ENCODE results near the gene SAE1. TPM values are rescaled to one million over a fixed set of nuclear protein-coding genes. Genes with fewer than 3 reads are reported as not detected.

SAE1 gene
- total RNA-seq, 1 experiment from 2014 or later = 234 TPM

DNA sequence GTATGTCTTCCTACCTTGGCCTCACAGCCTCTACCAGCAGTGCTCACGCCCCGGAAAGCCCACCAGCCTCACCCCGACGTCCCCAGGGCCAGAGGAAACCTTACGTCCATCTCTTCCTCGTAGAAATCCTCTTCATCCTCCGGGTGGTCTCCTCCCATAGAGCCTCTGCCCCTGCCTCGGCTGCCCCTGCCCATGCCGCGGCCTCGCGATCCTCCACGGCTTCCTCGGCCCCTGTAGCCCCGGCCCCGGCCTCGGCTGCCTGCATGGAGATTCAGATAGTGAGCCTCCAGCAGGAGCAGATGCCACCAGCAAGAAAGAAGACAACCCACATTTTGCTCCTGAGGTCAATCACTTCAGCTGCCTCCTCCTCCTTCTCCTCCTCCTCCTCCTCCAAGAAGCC is 44.4 kb upstream of the SAE1 start:
- DNase-seq = no peak
- no peak overlapping the region for H2AK5ac ChIP-seq (ENCODE audit: insufficient read length, low read length)
- no peaks in the 10 kb centered on the region for H3K79me2 ChIP-seq (ENCODE audit: insufficient read depth, low read length)
- H3K4me3 Mint-ChIP-seq = no peak overlapping the region
- no peak overlapping the region for H4K91ac ChIP-seq (ENCODE audit: insufficient read length, low read depth, low read length)
- H4K5ac ChIP-seq (ENCODE audit: insufficient read length, low read depth, low read length) = no peak overlapping the region
- H3K4me2 ChIP-seq (ENCODE audit: insufficient read depth, insufficient read length, low read length) = no peak overlapping the region
- H2AFZ ChIP-seq (ENCODE audit: low read length) = no peak overlapping the region
- H2BK15ac ChIP-seq (ENCODE audit: low read depth, low read length) = no peak overlapping the region
- H3K14ac ChIP-seq (ENCODE audit: insufficient read depth, low read length) = no peak overlapping the region
- H3K36me3 Mint-ChIP-seq (ENCODE audit: insufficient read depth in 1 of 3, low read depth in 3 of 3) = peaks cover 50 to 93% (median 89%) of the 10 kb centered on the region in 3 experiments
- no peak overlapping the region for H3K56ac ChIP-seq (ENCODE audit: insufficient read length, low read depth, low read length)
- no peaks in the 10 kb centered on the region for H3K9me3 Mint-ChIP-seq
- H4K20me1 ChIP-seq (ENCODE audit: control insufficient read depth, insufficient read depth, insufficient read length) = no peaks in the 10 kb centered on the region
- no peak overlapping the region for H2BK20ac ChIP-seq (ENCODE audit: low read depth, low read length, poor library complexity, severe bottlenecking)
- H3K27ac ChIP-seq (ENCODE audit: insufficient read length, low read depth, low read length) = no peak overlapping the region
- peaks cover 8 to 14% of the 10 kb centered on the region in 2 experiments; a peak in 3 of 4 replicates for H3K4me1 Mint-ChIP-seq
- no peak overlapping the region for H2BK120ac ChIP-seq (ENCODE audit: low read depth, low read length, poor library complexity, severe bottlenecking)
- no peaks in the 10 kb centered on the region for H3K27me3 ChIP-seq (ENCODE audit: insufficient read depth, low read length)
- H2BK12ac ChIP-seq (ENCODE audit: insufficient read length, low read depth, low read length) = no peak overlapping the region
- no peak overlapping the region for H3K4ac ChIP-seq (ENCODE audit: low read depth, low read length)
- TF ChIP-seq, protein P1, sequence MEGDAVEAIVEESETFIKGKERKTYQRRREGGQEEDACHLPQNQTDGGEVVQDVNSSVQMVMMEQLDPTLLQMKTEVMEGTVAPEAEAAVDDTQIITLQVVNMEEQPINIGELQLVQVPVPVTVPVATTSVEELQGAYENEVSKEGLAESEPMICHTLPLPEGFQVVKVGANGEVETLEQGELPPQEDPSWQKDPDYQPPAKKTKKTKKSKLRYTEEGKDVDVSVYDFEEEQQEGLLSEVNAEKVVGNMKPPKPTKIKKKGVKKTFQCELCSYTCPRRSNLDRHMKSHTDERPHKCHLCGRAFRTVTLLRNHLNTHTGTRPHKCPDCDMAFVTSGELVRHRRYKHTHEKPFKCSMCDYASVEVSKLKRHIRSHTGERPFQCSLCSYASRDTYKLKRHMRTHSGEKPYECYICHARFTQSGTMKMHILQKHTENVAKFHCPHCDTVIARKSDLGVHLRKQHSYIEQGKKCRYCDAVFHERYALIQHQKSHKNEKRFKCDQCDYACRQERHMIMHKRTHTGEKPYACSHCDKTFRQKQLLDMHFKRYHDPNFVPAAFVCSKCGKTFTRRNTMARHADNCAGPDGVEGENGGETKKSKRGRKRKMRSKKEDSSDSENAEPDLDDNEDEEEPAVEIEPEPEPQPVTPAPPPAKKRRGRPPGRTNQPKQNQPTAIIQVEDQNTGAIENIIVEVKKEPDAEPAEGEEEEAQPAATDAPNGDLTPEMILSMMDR (conservative IDR thresholded peaks at IDR 0.05) = no peak
- H3K23ac ChIP-seq (ENCODE audit: insufficient read length, low read depth, low read length) = no peak overlapping the region
- H3K18ac ChIP-seq (ENCODE audit: insufficient read length, low read depth, low read length) = no peak overlapping the region
- peaks cover 4% of the 10 kb centered on the region; the same call in 1 of the 2 replicates for H3K4me1 ChIP-seq (ENCODE audit: insufficient read depth, low read length)
- H4K8ac ChIP-seq (replicated peaks; ENCODE audit: insufficient read length, low read depth, low read length) = no peak overlapping the region
- no CpG with 5 or more reads among the region's 17 CpGs for WGBS (ENCODE audit: extremely low coverage, insufficient read length, low lambda C conversion rate)
- no peaks in the 10 kb centered on the region for H3K79me1 ChIP-seq (ENCODE audit: insufficient read depth, low read depth, low read length, poor library complexity, severe bottlenecking)
- H3K9ac ChIP-seq (ENCODE audit: extremely low read depth, insufficient read length, low read length) = no peak overlapping the region
- peak overlapping the region in 1 of 3 experiments; percentile 55; a peak in 3 of 7 replicates for H3K27ac Mint-ChIP-seq
- no peaks in the 10 kb centered on the region for H3K23me2 ChIP-seq (ENCODE audit: insufficient read length, low read depth, low read length, poor library complexity, severe bottlenecking)
- no peak overlapping the region for H3T11ph ChIP-seq (ENCODE audit: low read length)
- H3K27me3 Mint-ChIP-seq (ENCODE audit: low read depth) = no peaks in the 10 kb centered on the region
- no peak overlapping the region for H2BK5ac ChIP-seq (ENCODE audit: insufficient read length, low read length)
- no peaks in the 10 kb centered on the region for H3K9me3 ChIP-seq (ENCODE audit: control insufficient read depth, low read depth, low read length)

Measured in H9 (cell line).